CD4-positive, alpha-beta memory T cell (primary cell): ENCODE results near the gene SLC24A2. TPM values are rescaled to one million over a fixed set of nuclear protein-coding genes. Genes with fewer than 3 reads are reported as not detected.

Source experiments
- CTCF ChIA-PET: fragments of 350-600 bp; sonication (Branson Sonifier 250); formaldehyde crosslinking; loops from one replicate; lab custom pipeline; 2021; ENCODE audit warnings: inconsistent platforms; ENCODE audit not compliant: partially characterized antibody; lab: Charles Lee
- POLR2A ChIA-PET: fragments of 350-600 bp; sonication (Branson Sonifier 250); formaldehyde crosslinking; loops from one replicate; lab custom pipeline; 2021; ENCODE audit not compliant: partially characterized antibody; lab: Charles Lee
- DNase-seq, 5 donors: peaks; one replicate each; pipeline versions ENCODE4 v3.0.0 to v3.0.0-alpha.2; 2020 to 2022; ENCODE audit warnings: mixed read lengths in 1 of 5
- H3K27ac ChIP-seq: one replicate; pipeline ENCODE4 v1.7.0; 2013; ENCODE audit warnings: low read depth, low read length
- H3K27me3 ChIP-seq: 2 replicates; pipeline ENCODE4 v1.7.0; 2013; ENCODE audit warnings: mild to moderate bottlenecking, low read length, moderate library complexity; ENCODE audit not compliant: insufficient read depth
- H3K36me3 ChIP-seq: 2 replicates; pipeline ENCODE4 v1.7.0; 2013; ENCODE audit warnings: mild to moderate bottlenecking, low read length, moderate library complexity; ENCODE audit not compliant: insufficient read depth
- H3K4me1 ChIP-seq: 2 replicates; pipeline ENCODE4 v1.7.0; 2013; ENCODE audit warnings: mild to moderate bottlenecking, low read length, moderate library complexity; ENCODE audit not compliant: insufficient read depth
- H3K4me3 ChIP-seq, 2 donors: one replicate each; pipeline ENCODE4 v1.7.0; 2013; ENCODE audit warnings: low read length in 2 of 2, mild to moderate bottlenecking in 1 of 2
- H3K9me3 ChIP-seq, 2 donors: one replicate each; pipeline ENCODE4 v1.7.0; 2013; ENCODE audit warnings: low read length in 2 of 2, control low read depth in 1 of 2; ENCODE audit not compliant: control insufficient read depth in 1 of 2
- H3K27ac Mint-ChIP-seq, 7 donors: one replicate each; pipeline ENCODE4 v1.8.0; 2020 to 2021; ENCODE audit warnings: mixed read lengths in 7 of 7, mild to moderate bottlenecking in 6 of 7, inconsistent platforms in 3 of 7, moderate library complexity in 3 of 7
- H3K27me3 Mint-ChIP-seq, 2 donors: one replicate each; pipeline ENCODE4 v1.8.0; 2020 to 2021; ENCODE audit warnings: mixed read lengths in 2 of 2
- H3K36me3 Mint-ChIP-seq, 2 donors: one replicate each; pipeline ENCODE4 v1.8.0; 2020 to 2021; ENCODE audit warnings: mixed read lengths in 2 of 2, inconsistent platforms in 1 of 2, mild to moderate bottlenecking in 1 of 2
- H3K4me1 Mint-ChIP-seq, 4 donors: one replicate each; pipeline ENCODE4 v1.8.0; 2020 to 2021; ENCODE audit warnings: mixed read lengths in 4 of 4, mild to moderate bottlenecking in 1 of 4
- H3K4me3 Mint-ChIP-seq, 8 donors: one replicate each; pipeline ENCODE4 v1.8.0; 2020 to 2021; ENCODE audit warnings: mixed read lengths in 8 of 8, mild to moderate bottlenecking in 7 of 8, moderate library complexity in 6 of 8, inconsistent platforms in 3 of 8
- H3K9me3 Mint-ChIP-seq, 8 donors: one replicate each; pipeline ENCODE4 v1.8.0; 2020 to 2021; ENCODE audit warnings: mixed read lengths in 8 of 8, mild to moderate bottlenecking in 5 of 8, inconsistent platforms in 3 of 8, moderate library complexity in 1 of 8
- intact Hi-C: fragments of 100-400 bp; cut with micrococcal nuclease; formaldehyde crosslinking; loops from one replicate; pipeline ENCODE4 v1.15.1; 2023
- polyA plus RNA-seq, 2 donors: library from polyadenylated mRNA; unstranded; fragments of 300-500 nt; fragmentation: Illumina TruSeq; gene quantifications; one replicate each; pipeline ENCODE4 v1.2.3, GENCODE V29; 2021
- total RNA-seq, 2 experiments: library from RNA; stranded (reverse); gene quantifications; one replicate each; pipeline ENCODE4 v1.2.3, GENCODE V29; 2021

The SLC24A2 gene
- total and polyA plus RNA-seq, 4 experiments from 2014 or later, result not detected

DNA sequence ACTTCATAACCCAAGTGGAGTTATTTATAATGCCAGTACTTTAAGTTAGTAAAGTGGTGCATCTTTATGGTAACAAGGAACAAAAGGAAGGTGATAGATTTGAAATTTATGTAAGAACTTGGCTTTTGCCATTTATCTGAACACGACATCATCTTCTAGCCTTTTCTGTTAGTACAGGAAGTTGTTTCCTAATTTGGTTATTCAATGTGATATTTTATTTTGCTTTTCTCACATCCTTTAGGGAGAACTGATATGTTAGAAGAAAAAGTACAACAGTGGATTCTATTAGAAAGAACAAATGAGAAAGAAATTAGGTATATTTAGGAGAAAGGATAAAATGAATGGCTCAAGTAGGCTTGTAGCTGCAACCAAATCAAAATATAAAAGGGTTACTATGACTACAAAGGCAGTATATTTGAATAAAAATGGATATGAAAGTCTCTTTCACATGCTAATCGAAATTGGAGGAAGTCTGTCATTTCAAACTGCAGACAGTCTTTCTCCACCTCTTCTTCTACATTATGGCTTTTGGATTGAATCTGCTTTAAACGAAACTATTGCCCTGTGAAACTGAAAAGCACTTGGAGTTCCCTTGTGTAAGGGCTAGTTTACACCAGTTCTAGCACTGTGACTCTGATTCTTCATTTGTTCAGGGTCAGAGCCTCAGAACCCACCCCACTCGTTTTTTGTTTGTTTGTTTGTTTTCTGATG lies 18.5 kb upstream of the SLC24A2 start:
- Histone ChIP-seq H3K27me3 (no peaks in the 10 kb centered on the region), H3K36me3 (no peaks in the 10 kb centered on the region), H3K9me3 (no peaks in the 10 kb centered on the region), H3K27ac (no peak overlapping the region), H3K4me1 (no peaks in the 10 kb centered on the region), H3K4me3 (no peak overlapping the region)
- Mint-ChIP-seq H3K27me3 (peaks cover 3 to 8% of the 10 kb centered on the region in 2 donors), H3K4me3 (peak overlapping the region in 1 of 8 donors; percentile 30), H3K4me1 (peaks cover 0 to 2% (median 0%) of the 10 kb centered on the region in 4 donors), H3K9me3 (peaks cover 0 to 12% (median 4%) of the 10 kb centered on the region in 8 donors), H3K27ac (no peak overlapping the region), H3K36me3 (no peaks in the 10 kb centered on the region)
- intact Hi-C loops, result no loop called here
- ChIA-PET POLR2A (no interaction called here), CTCF (no interaction called here)
- DNase-seq, result no peak

GRCh38 chr9:19804431-19804830 lies 15.6 kb upstream of the SLC24A2 start:
- H3K4me3 Mint-ChIP-seq, result no peak overlapping the region
- Histone ChIP-seq H3K27me3 (no peaks in the 10 kb centered on the region), H3K27ac (no peak overlapping the region), H3K9me3 (no peaks in the 10 kb centered on the region), H3K4me1 (no peaks in the 10 kb centered on the region), H3K36me3 (no peaks in the 10 kb centered on the region), H3K4me3 (no peak overlapping the region)
- peaks cover 0 to 6% (median 0%) of the 10 kb centered on the region in 8 donors for H3K9me3 Mint-ChIP-seq
- H3K36me3 Mint-ChIP-seq, result no peaks in the 10 kb centered on the region
- peaks cover 0 to 2% (median 0%) of the 10 kb centered on the region in 4 donors for H3K4me1 Mint-ChIP-seq
- ChIA-PET POLR2A (no interaction called here), CTCF (interaction anchor here (0.7 kb wide), 1 partner anchor 97 kb away, joined by 3 read pairs; no protein-coding TSS in a partner anchor)
- no peak overlapping the region for H3K27ac Mint-ChIP-seq
- DNase-seq, result no peak
- intact Hi-C loops, result no loop called here
- H3K27me3 Mint-ChIP-seq, result peaks cover 6 to 8% of the 10 kb centered on the region in 2 donors

DNA sequence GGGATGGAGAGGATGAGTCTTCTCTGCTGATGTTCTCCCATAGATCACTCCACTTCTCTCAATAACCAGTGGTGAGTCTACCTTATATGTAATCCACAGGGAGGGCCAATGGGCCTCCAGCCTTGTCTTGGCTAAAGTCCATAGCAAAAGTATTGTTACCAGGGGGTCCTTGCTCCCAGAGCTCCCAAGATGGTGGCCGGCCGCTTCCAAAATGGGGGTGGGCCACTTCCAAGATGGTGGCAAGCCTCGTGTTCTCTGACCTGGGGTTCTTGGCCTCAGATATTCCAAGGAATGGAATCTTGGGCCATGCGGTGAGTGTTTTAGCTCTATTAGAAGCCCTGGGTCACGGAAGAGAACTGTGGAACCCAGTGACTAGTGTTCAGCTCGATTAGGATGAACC lies 12.0 kb upstream of the SLC24A2 start:
- Mint-ChIP-seq H3K27ac (no peak overlapping the region), H3K4me3 (no peak overlapping the region), H3K36me3 (no peaks in the 10 kb centered on the region), H3K4me1 (no peaks in the 10 kb centered on the region), H3K27me3 (peaks cover 2 to 6% of the 10 kb centered on the region in 2 donors), H3K9me3 (peaks cover 0 to 3% (median 0%) of the 10 kb centered on the region in 8 donors)
- ChIA-PET POLR2A (no interaction called here), CTCF (interaction anchor here (1.2 kb wide), 1 partner anchor 113 kb away, joined by 3 read pairs; no protein-coding TSS in a partner anchor)
- DNase-seq, result no peak
- no peaks in the 10 kb centered on the region for H3K9me3 ChIP-seq
- H3K4me1 ChIP-seq, result no peaks in the 10 kb centered on the region
- intact Hi-C loops, result no loop called here
- H3K4me3 ChIP-seq, result no peak overlapping the region
- H3K27me3 ChIP-seq, result no peaks in the 10 kb centered on the region
- H3K27ac ChIP-seq, result no peak overlapping the region
- H3K36me3 ChIP-seq, result no peaks in the 10 kb centered on the region

GRCh38 chr9:19799784-19800183 lies 10.9 kb upstream of the SLC24A2 start:
- intact Hi-C loops, result no loop called here
- Mint-ChIP-seq H3K9me3 (peaks cover 0 to 3% (median under 1%) of the 10 kb centered on the region in 8 donors), H3K27ac (no peak overlapping the region), H3K36me3 (no peaks in the 10 kb centered on the region), H3K27me3 (peaks cover 2 to 6% of the 10 kb centered on the region in 2 donors), H3K4me3 (no peak overlapping the region), H3K4me1 (no peaks in the 10 kb centered on the region)
- CTCF ChIA-PET, result no interaction called here
- POLR2A ChIA-PET, result no interaction called here
- no peaks in the 10 kb centered on the region for H3K36me3 ChIP-seq
- no peak for DNase-seq
- H3K27ac ChIP-seq, result no peak overlapping the region
- no peaks in the 10 kb centered on the region for H3K27me3 ChIP-seq
- no peak overlapping the region for H3K4me3 ChIP-seq
- no peaks in the 10 kb centered on the region for H3K9me3 ChIP-seq
- no peaks in the 10 kb centered on the region for H3K4me1 ChIP-seq

DNA sequence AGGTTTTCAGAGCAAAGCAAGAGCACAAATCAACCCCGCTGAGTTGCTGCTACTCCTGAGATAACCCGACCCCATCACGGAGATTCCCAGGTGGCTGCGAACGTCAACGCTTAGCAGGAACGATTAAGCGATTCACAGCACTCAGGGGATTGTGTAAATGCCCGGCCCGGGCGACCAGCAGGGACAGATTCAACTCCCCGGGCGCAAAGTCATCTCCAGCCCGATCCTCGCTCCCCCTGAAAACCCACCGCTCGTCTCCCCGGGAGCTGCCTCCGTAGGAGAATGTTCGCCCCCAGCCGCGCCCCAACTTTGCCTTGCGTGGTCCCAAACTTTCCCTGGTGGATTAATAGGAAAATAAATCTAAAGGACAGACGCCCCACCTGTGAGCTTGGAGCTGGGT lies 685 bp downstream of the SLC24A2 start:
- no peak overlapping the region for H3K27ac ChIP-seq
- intact Hi-C loops, result no loop called here
- no peak overlapping the region for H3K4me3 Mint-ChIP-seq
- H3K4me3 ChIP-seq, result no peak overlapping the region
- H3K36me3 Mint-ChIP-seq, result no peaks in the 10 kb centered on the region
- no peaks in the 10 kb centered on the region for H3K4me1 Mint-ChIP-seq
- no peaks in the 10 kb centered on the region for H3K9me3 ChIP-seq
- no peaks in the 10 kb centered on the region for H3K4me1 ChIP-seq
- no peaks in the 10 kb centered on the region for H3K27me3 ChIP-seq
- no peak overlapping the region for H3K27ac Mint-ChIP-seq
- CTCF ChIA-PET, result no interaction called here
- H3K9me3 Mint-ChIP-seq, result peaks cover 0 to 4% (median 0%) of the 10 kb centered on the region in 8 donors
- DNase-seq, result no peak
- POLR2A ChIA-PET, result no interaction called here
- H3K36me3 ChIP-seq, result no peaks in the 10 kb centered on the region
- H3K27me3 Mint-ChIP-seq, result peaks cover 20 to 26% of the 10 kb centered on the region in 2 donors

GRCh38 chr9:19787672-19788071 lies 1.2 kb downstream of the SLC24A2 start:
- intact Hi-C loops, result no loop called here
- no peaks in the 10 kb centered on the region for H3K36me3 ChIP-seq
- CTCF ChIA-PET, result no interaction called here
- Mint-ChIP-seq H3K4me3 (no peak overlapping the region), H3K4me1 (no peaks in the 10 kb centered on the region), H3K9me3 (peaks cover 0 to 4% (median 0%) of the 10 kb centered on the region in 8 donors), H3K27ac (no peak overlapping the region), H3K27me3 (peaks cover 20 to 26% of the 10 kb centered on the region in 2 donors), H3K36me3 (no peaks in the 10 kb centered on the region)
- no peaks in the 10 kb centered on the region for H3K9me3 ChIP-seq
- H3K27ac ChIP-seq, result no peak overlapping the region
- no peak overlapping the region for H3K4me3 ChIP-seq
- DNase-seq, result no peak
- no peaks in the 10 kb centered on the region for H3K4me1 ChIP-seq
- no peaks in the 10 kb centered on the region for H3K27me3 ChIP-seq
- POLR2A ChIA-PET, result no interaction called here

GRCh38 chr9:19785230-19785629 lies 3.6 kb downstream of the SLC24A2 start:
- Histone ChIP-seq H3K36me3 (no peaks in the 10 kb centered on the region), H3K4me1 (no peaks in the 10 kb centered on the region), H3K27me3 (no peaks in the 10 kb centered on the region), H3K9me3 (no peaks in the 10 kb centered on the region), H3K27ac (no peak overlapping the region), H3K4me3 (no peak overlapping the region)
- Mint-ChIP-seq H3K27ac (no peak overlapping the region), H3K36me3 (no peaks in the 10 kb centered on the region), H3K27me3 (peaks cover 19 to 23% of the 10 kb centered on the region in 2 donors), H3K4me1 (no peaks in the 10 kb centered on the region), H3K9me3 (peaks cover 0 to 3% (median 0%) of the 10 kb centered on the region in 8 donors), H3K4me3 (no peak overlapping the region)
- ChIA-PET POLR2A (no interaction called here), CTCF (no interaction called here)
- intact Hi-C loops, result no loop called here
- DNase-seq, result no peak
